ENCODE data around the gene IL1RAPL1.

The IL1RAPL1 gene

GRCh38 chrX:28802625-28803024 lies 215.4 kb downstream of the IL1RAPL1 start:
- DNase-seq, result no peak

DNA sequence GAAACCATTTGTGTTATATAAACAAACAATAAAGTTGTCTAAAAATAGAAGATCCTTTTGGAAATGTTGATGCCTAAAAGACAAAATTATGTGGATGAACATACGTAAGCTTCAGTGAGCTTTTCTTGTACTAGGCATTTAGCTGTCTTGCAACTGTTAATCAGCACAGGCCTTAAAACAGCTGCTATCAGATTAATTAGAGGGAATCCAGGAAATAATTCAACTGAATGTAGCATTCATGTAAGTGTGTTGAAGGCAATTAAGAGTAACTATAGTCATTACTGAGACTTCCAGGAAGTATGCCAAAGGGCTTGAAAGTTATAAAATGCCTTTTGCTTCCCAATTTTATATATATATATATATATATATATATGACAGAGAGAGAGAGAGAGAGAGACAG lies 248.7 kb downstream of the IL1RAPL1 start:
- no peak for DNase-seq

GRCh38 chrX:28843817-28844216 lies 256.6 kb downstream of the IL1RAPL1 start:
- DNase-seq, result no peak

GRCh38 chrX:28847423-28847822 lies 260.2 kb downstream of the IL1RAPL1 start:
- no peak for DNase-seq

GRCh38 chrX:28848707-28849106 lies 261.5 kb downstream of the IL1RAPL1 start:
- DNase-seq, result no peak

DNA sequence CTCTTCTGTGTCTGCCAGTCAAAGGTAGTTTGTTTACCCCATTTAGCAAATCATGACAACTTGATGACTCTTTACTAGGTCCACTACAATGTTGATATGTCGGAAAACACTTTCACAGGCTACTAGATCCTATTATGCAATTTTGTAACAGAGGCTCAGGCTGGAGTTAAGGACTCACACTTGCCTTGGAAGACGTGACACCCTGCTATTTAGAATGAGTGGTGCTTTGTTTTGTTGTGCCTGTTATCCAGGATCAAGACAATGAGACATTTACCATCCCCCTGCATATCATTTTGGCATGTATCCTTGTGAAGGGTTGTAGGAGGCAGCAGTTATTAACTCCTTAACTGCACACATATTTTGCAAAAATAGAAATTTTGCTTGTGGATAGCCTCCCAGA lies 263.7 kb downstream of the IL1RAPL1 start:
- DNase-seq, result no peak

GRCh38 chrX:28851871-28852270 lies 264.6 kb downstream of the IL1RAPL1 start:
- DNase-seq, result no peak

GRCh38 chrX:28854637-28855036 lies 267.4 kb downstream of the IL1RAPL1 start:
- no peak for DNase-seq

- no peak for DNase-seq
Measured at GRCh38 chrX:28876408-28876807, 289.2 kb downstream of the IL1RAPL1 start.

GRCh38 chrX:28876901-28877300 lies 289.7 kb downstream of the IL1RAPL1 start:
- DNase-seq, result no peak

DNA sequence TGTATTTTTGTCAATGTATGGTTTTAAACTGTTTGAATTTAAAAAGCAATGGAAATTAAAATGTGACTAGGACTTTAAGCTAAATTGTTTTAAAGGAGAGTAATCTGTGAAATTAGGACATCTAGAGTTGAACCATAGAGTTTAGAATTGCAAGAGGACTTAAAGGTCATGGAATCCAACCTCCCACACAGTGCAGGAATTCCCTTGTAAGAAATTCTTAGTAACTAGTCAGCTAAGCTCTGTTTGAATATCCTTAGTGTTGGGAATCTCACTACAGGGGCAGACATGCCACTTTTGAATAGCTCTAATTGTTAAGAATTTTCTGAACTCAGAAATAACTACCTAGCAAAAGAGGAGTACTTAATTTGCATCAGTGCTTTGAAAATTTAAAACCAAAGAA lies 292.9 kb downstream of the IL1RAPL1 start:
- DNase-seq, result no peak

- no peak for DNase-seq
Measured at GRCh38 chrX:28884823-28885222, 297.6 kb downstream of the IL1RAPL1 start.

DNA sequence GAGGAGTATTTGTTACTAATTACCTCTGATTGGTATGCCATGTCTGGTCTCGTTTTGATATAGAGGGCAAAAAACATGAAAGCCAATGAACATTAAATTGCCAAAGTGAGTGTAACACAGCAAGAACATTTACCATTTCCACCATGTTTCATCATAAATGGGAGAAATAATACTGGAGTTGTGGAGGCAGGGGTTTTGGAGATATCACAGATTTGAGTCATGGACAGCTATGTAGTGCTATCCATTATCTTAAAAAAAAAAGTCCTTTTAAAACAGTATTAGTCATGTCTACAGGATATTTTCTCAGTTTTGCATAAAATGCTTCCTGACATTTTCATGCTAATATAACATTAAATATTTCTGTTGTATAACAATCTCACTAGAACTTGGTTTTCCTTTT lies 301.2 kb downstream of the IL1RAPL1 start:
- no peak for DNase-seq

GRCh38 chrX:28889591-28890090 lies 302.4 kb downstream of the IL1RAPL1 start:
- no peak for DNase-seq

GRCh38 chrX:28901637-28902036 lies 314.4 kb downstream of the IL1RAPL1 start:
- DNase-seq, result no peak

GRCh38 chrX:28910487-28910886 lies 323.2 kb downstream of the IL1RAPL1 start:
- DNase-seq, result no peak

DNA sequence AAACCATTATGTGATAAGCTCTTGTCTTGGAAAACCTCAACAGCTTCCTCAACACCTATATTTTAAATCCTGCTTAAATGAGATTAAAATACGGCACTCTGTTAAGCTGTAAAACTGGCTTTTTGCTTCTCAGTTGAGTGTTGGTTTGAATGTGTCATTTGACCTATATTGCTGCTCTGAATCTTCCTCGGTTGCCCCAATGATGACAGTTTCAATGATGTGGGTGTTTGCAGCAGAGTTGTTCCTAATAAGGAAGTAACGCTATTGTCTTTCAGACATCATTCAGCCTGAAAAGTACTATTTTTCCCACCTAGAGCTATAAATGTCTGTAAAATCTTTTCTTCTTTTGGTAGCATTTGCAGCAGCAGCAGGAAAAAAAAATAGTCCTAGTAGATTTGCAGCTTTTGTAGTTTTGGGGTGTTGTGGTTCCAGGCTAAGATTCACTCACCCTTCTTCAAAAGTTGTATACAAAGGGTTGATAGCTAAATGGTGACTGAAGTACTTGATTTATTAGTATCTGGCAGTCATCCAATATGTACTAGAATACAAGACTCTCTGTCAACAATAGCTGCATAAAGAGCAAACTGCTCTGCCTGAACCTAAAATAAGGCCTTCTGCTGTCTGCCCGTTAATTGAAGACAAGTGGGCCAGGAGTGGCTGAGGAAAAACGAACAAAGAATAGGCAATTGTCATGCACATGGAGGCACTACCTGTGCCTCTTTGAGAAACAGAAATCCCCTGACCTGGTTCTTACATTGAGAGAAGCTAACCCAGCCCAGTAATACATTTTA lies 333.1 kb downstream of the IL1RAPL1 start:
- DNase-seq, result no peak

GRCh38 chrX:28922106-28922505 lies 334.9 kb downstream of the IL1RAPL1 start:
- DNase-seq, result no peak

GRCh38 chrX:28946846-28947245 lies 359.6 kb downstream of the IL1RAPL1 start:
- DNase-seq, result no peak

DNA sequence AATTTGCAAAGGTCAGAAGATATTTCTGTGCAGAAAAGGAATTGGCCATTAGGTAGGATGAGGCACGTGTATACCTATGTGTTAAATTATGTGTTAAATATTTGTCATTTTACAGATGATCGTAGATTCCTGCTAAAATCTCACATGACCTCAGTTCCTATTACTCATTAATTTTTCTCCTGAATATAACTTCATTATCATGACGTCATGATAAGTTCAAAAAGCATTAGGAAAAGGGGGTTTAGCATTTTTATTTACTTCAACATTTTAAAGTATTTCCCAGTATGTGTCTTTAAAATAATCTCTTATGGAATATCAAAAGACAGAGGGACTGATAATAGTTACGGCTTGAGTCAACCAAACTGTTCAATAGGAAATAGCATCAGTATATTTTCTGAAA lies 372.8 kb downstream of the IL1RAPL1 start:
- DNase-seq, result no peak

DNA sequence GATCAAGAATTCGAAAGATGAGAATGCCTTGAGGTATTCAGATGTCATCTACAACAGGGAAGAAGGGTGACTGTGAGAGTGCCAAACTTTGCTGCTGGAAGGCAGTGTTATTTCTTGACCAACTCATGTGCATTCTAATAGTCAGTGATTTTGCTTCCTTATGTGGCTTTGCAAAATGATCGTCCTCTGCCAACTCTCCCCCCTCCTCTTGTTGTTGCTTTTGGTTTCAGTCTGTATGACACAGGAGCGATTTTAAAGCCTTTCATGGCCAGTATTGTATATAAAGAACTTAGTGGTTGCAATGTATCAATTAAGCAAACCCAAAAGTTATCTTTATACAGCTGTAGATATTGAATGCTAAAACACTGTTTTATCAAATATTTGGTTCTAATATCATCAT lies 379.1 kb downstream of the IL1RAPL1 start:
- no peak for DNase-seq

DNA sequence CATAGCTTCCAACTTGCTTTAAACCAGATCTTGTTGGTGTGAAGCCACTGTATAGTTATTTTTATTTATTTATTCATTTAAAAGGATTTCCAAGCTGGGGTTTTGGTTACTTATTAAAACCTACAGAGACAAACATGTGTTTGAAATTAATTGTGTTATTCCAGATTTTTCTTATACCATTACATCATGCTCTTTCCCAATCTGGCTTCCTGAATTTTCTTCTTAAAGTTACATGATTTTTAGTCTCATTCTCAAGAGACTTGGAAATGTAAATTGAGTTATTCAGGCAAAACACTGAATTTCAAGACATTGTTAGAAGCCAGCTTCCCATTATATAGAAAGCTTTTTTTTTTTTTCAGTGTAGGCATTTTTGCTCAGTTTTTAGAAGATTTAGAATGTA lies 381.9 kb downstream of the IL1RAPL1 start:
- DNase-seq, result no peak

GRCh38 chrX:28979877-28980276 lies 392.6 kb downstream of the IL1RAPL1 start:
- DNase-seq, result no peak

GRCh38 chrX:28981952-28982351 lies 394.7 kb downstream of the IL1RAPL1 start:
- DNase-seq, result no peak

- DNase-seq, result no peak
Measured at GRCh38 chrX:28988246-28988645, 401.0 kb downstream of the IL1RAPL1 start.
